GM12892 (cell line): ENCODE measurements around the gene ZER1.

Source experiments
- POLR2A ChIP-seq: IDR thresholded peaks from 2 replicates; pipeline ENCODE4 v1.6.1; 2011; ENCODE audit warnings: low read depth, low read length, control low read depth
- TAF1 ChIP-seq: IDR thresholded peaks from 2 replicates; pipeline ENCODE4 v1.6.1; 2011; ENCODE audit warnings: low read depth, mild to moderate bottlenecking, control low read depth, low read length, borderline replicate concordance

DNA sequence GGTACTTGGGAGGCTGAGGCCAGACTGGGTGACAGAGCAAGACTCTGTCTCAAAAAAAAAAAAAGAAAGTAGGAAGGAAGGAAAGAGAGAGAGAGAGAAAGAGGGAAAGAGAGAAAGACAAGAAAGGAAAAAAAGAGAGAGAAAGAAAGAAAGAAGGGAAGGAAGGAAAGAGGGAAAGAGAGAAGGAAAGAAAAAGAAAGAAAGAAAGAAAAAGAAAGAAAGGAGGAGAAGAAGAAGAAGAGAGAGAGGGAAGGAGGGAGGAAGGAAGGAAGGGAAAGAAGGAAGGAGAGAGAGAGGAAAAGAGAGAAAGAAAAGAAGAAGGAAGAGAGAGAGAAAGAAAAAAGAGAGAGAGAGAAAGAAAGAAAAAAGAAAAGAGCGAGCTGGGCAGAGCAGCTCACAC lies 3.1 kb upstream of the ZER1 start:
- TF ChIP-seq TAF1 = no peak
- no peak for TF ChIP-seq POLR2A
